HepG2 (cell line): ENCODE data around the gene SART1. TPM values are rescaled to one million over a fixed set of nuclear protein-coding genes. Genes with fewer than 3 reads are reported as not detected.

Experiments
- ATAC-seq: fragments of 200-7000 bp; cut with Tn5 transposase; 3 replicates; pipeline ENCODE4 v1.9.1; 2020; ENCODE audit warnings: mild to moderate bottlenecking, moderate library complexity
- BruUV-seq: library from RNA; stranded (reverse); fragments of 400-500 nt; replicated peaks from 2 replicates; lab custom pipeline; 2021; lab: Mats Ljungman, UMichigan
- CTCF ChIA-PET: fragments of 300-600 bp; formaldehyde crosslinking; extraction: SDS; loops from one replicate; lab custom pipeline; 2021; ENCODE audit warnings: low total read pairs, inconsistent platforms, low intra/inter-chr PET ratio; lab: Yijun Ruan, JAX
- POLR2A ChIA-PET: fragments of 350-600 bp; sonication (Branson Sonifier 250); formaldehyde crosslinking; loops from one replicate; lab custom pipeline; 2020; ENCODE audit warnings: antibody characterized with exemption, inconsistent platforms; lab: Yijun Ruan, JAX
- DNase-seq: peaks from one replicate; pipeline ENCODE4 v3.0.0-alpha.2; 2015; ENCODE audit warnings: low spot score
- FAIRE-seq: peaks from 3 replicates; lab custom pipeline; 2011; peaks lifted over from hg19 to GRCh38; lab: Jason Lieb, UNC
- H2AFZ ChIP-seq: one replicate; pipeline ENCODE4 v1.6.1; 2011; ENCODE audit warnings: low read length, inconsistent platforms
- H3K27ac ChIP-seq: fragments of 300-600 bp; 3 replicates; pipeline ENCODE4 v1.8.0; 2011; ENCODE audit warnings: mixed run types, mild to moderate bottlenecking, mixed read lengths, low read length, inconsistent platforms; ENCODE audit not compliant: insufficient read depth; ENCODE audit errors: extremely low read length
- H3K27me3 ChIP-seq, 2 experiments: fragments of 200-600 bp in 1 of 2; 2 replicates in 1 of 2; 3 replicates in 1 of 2; pipeline versions ENCODE4 v1.6.0 to v1.8.0; 2011; ENCODE audit warnings: low read length in 2 of 2, mild to moderate bottlenecking in 2 of 2, moderate library complexity in 2 of 2, inconsistent platforms in 1 of 2; ENCODE audit not compliant: insufficient read depth in 2 of 2, control insufficient read depth in 1 of 2
- H3K36me3 ChIP-seq, 2 experiments: fragments of 200-600 bp in 1 of 2; replicated peaks in 1 of 2; 2 replicates in 1 of 2; 3 replicates in 1 of 2; pipeline versions ENCODE4 v1.5.1 to v1.8.0; 2011; ENCODE audit warnings: low read length in 2 of 2, inconsistent platforms in 1 of 2; ENCODE audit not compliant: insufficient read depth in 2 of 2, control insufficient read depth in 1 of 2
- H3K4me1 ChIP-seq: 2 replicates; pipeline ENCODE4 v1.5.1; 2012; ENCODE audit warnings: low read length, inconsistent platforms; ENCODE audit not compliant: insufficient read depth
- H3K4me2 ChIP-seq: 2 replicates; pipeline ENCODE4 v1.6.0; 2011; ENCODE audit warnings: low read depth, low read length, inconsistent platforms
- H3K4me3 ChIP-seq, 3 experiments: fragments of 200-600 bp in 1 of 3; sonication (generic), shearing (Covaris generic) in 1 of 3; replicated peaks in 1 of 3; 2 replicates each; pipeline ENCODE4 v1.5.1; 2011 to 2016; ENCODE audit warnings: low read length in 3 of 3, inconsistent platforms in 2 of 3, low read depth in 2 of 3, mild to moderate bottlenecking in 2 of 3, control low read depth in 1 of 3, mixed read lengths in 1 of 3; ENCODE audit not compliant: insufficient read depth in 1 of 3
- H3K79me2 ChIP-seq: one replicate; pipeline ENCODE4 v1.6.1; 2011; ENCODE audit warnings: low read length, inconsistent platforms; ENCODE audit not compliant: insufficient read depth
- H3K9ac ChIP-seq: 2 replicates; pipeline ENCODE4 v1.6.0; 2011; ENCODE audit warnings: mild to moderate bottlenecking, low read depth, low read length, inconsistent platforms; ENCODE audit not compliant: insufficient read depth
- H3K9me3 ChIP-seq: 2 replicates; pipeline ENCODE4 v1.5.1; 2012; ENCODE audit warnings: mild to moderate bottlenecking, low read length
- H4K20me1 ChIP-seq: 2 replicates; pipeline ENCODE4 v1.6.0; 2011; ENCODE audit warnings: inconsistent platforms, mild to moderate bottlenecking, low read length, moderate library complexity; ENCODE audit not compliant: insufficient read depth
- FOXC1 ChIP-seq: sonication (generic); formaldehyde crosslinking; IDR thresholded peaks from 2 replicates; pipeline ENCODE4 v1.8.0; 2022; ENCODE audit warnings: mild to moderate bottlenecking, missing genetic modification reagents, borderline replicate concordance
- ZNF121 ChIP-seq: sonication (generic); formaldehyde crosslinking; IDR thresholded peaks from 2 replicates; pipeline ENCODE4 v1.5.0; 2020; ENCODE audit warnings: mild to moderate bottlenecking, missing genetic modification reagents
- WGBS: methylation state at CpG from one replicate; pipeline ENCODE4 v1.1.6; 2017; ENCODE audit warnings: low lambda C conversion rate; 5-methylcytosine and 5-hydroxymethylcytosine counted together
- in situ Hi-C: cut with HindIII; loops from 2 replicates; pipeline ENCODE4 v1.10.0; 2017; ENCODE audit warnings: low pct_unique_long_range_greater_than_20kb; ENCODE audit not compliant: extremely low pct_ligation_motif_present
- intact Hi-C: fragments of 100-400 bp; cut with micrococcal nuclease; formaldehyde crosslinking; loops from one replicate; pipeline ENCODE4 v1.10.0; 2022; ENCODE audit not compliant: unreplicated experiment
- polyA plus RNA-seq, 8 experiments: library from polyadenylated mRNA; depleted of rRNA in 3 of 8; stranded (reverse) in 7 of 8; unstranded in 1 of 8; fragments of >200 nt; fragmentation: Illumina TruSeq in 4 of 8; extraction: Trizol in 4 of 8; gene quantifications; 2 replicates each; pipeline versions ENCODE4 v1.2.1 to v1.2.3, GENCODE V29; 2011 to 2016; ENCODE audit warnings: low read depth in 4 of 8, missing spikeins in 1 of 8, mixed read lengths in 1 of 8; ENCODE audit not compliant: insufficient read depth in 1 of 8
- total RNA-seq, 5 experiments: library from RNA; depleted of rRNA; stranded (reverse); fragments of >200 nt; fragmentation: Illumina TruSeq; extraction: Trizol; gene quantifications; 2 replicates each; pipeline ENCODE4 v1.2.3, GENCODE V29; 2016; ENCODE audit warnings: low read depth in 1 of 5
- TF ChIP-seq, protein P1 (sequence below): sonication (generic); formaldehyde crosslinking; conservative IDR thresholded peaks from 2 replicates; pipeline ENCODE4 v1.8.0; 2022; ENCODE audit warnings: missing genetic modification reagents
- TF ChIP-seq, protein P2 (sequence below): sonication (generic); formaldehyde crosslinking; IDR thresholded peaks from 2 replicates; pipeline ENCODE4 v1.4.0; 2020; ENCODE audit warnings: mild to moderate bottlenecking, missing genetic modification reagents, borderline replicate concordance

The SART1 gene
- total and polyA plus RNA-seq, 2 of the 13 experiments (the other 11 are each of a cell fraction or from before 2014, with no cell fraction given): 11.3 to 22.5 TPM

DNA sequence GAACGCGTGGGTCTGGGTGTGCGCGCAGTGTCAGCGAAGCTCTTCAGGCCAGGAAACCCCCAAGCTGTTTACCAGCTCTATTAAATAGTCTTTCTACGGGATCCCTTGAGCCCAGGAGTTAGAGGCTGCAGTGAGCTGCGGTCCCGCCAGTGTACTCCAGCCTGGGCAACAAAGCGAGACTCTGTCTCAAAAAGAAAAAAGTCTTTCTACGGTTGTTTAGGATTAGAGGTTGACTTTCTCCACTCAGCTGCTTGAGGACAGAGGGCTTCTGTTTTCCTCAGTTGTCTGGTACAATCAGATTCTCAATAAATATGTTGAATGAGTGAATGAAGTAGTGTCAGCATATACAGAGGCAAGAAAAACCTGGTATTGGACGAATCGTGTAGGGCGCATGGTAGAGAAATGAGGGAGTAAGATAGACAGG is 619 bp downstream of the SART1 start:
- H2AFZ ChIP-seq: no peak overlapping the region
- TSS peak; percentile 62 for BruUV-seq
- 5% methylated on average over 8 of the region's 13 CpGs for WGBS
- intact Hi-C loops: no loop called here
- no peaks in the 10 kb centered on the region for H4K20me1 ChIP-seq
- POLR2A ChIA-PET: interaction anchor here (0.6 to 1.4 kb wide), 4 partner anchors 34 to 283 kb away, joined by 3 to 5 read pairs (median 4); partner anchors contain the start of genes CFL1 and FIBP
- no peak overlapping the region for H3K27ac ChIP-seq
- H3K4me1 ChIP-seq: peaks cover 53% of the 10 kb centered on the region
- H3K9me3 ChIP-seq: no peaks in the 10 kb centered on the region
- TF ChIP-seq, protein P1, sequence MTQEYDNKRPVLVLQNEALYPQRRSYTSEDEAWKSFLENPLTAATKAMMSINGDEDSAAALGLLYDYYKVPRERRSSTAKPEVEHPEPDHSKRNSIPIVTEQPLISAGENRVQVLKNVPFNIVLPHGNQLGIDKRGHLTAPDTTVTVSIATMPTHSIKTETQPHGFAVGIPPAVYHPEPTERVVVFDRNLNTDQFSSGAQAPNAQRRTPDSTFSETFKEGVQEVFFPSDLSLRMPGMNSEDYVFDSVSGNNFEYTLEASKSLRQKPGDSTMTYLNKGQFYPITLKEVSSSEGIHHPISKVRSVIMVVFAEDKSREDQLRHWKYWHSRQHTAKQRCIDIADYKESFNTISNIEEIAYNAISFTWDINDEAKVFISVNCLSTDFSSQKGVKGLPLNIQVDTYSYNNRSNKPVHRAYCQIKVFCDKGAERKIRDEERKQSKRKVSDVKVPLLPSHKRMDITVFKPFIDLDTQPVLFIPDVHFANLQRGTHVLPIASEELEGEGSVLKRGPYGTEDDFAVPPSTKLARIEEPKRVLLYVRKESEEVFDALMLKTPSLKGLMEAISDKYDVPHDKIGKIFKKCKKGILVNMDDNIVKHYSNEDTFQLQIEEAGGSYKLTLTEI (CRISPR knock-in tag): no peak
- TF ChIP-seq, protein P2, sequence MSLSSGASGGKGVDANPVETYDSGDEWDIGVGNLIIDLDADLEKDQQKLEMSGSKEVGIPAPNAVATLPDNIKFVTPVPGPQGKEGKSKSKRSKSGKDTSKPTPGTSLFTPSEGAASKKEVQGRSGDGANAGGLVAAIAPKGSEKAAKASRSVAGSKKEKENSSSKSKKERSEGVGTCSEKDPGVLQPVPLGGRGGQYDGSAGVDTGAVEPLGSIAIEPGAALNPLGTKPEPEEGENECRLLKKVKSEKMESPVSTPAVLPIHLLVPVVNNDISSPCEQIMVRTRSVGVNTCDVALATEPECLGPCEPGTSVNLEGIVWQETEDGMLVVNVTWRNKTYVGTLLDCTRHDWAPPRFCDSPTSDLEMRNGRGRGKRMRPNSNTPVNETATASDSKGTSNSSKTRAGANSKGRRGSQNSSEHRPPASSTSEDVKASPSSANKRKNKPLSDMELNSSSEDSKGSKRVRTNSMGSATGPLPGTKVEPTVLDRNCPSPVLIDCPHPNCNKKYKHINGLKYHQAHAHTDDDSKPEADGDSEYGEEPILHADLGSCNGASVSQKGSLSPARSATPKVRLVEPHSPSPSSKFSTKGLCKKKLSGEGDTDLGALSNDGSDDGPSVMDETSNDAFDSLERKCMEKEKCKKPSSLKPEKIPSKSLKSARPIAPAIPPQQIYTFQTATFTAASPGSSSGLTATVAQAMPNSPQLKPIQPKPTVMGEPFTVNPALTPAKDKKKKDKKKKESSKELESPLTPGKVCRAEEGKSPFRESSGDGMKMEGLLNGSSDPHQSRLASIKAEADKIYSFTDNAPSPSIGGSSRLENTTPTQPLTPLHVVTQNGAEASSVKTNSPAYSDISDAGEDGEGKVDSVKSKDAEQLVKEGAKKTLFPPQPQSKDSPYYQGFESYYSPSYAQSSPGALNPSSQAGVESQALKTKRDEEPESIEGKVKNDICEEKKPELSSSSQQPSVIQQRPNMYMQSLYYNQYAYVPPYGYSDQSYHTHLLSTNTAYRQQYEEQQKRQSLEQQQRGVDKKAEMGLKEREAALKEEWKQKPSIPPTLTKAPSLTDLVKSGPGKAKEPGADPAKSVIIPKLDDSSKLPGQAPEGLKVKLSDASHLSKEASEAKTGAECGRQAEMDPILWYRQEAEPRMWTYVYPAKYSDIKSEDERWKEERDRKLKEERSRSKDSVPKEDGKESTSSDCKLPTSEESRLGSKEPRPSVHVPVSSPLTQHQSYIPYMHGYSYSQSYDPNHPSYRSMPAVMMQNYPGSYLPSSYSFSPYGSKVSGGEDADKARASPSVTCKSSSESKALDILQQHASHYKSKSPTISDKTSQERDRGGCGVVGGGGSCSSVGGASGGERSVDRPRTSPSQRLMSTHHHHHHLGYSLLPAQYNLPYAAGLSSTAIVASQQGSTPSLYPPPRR (CRISPR knock-in tag): 0 out of 2 replicates have a peak, but pooled peaks have one; percentile 3
- 0 out of 2 replicates have a peak, but pooled peaks have one; percentile 9 for TF ChIP-seq FOXC1 (CRISPR knock-in tag)
- TF ChIP-seq ZNF121 (CRISPR knock-in tag): 0 out of 2 replicates have a peak, but pooled peaks have one; percentile 54
- H3K27me3 ChIP-seq: no peaks in the 10 kb centered on the region; a peak in 1 of 5 replicates
- CTCF ChIA-PET: interaction anchor here (1.1 kb wide), 1 partner anchor 78 kb away, joined by 3 read pairs; no protein-coding TSS in a partner anchor
- peak overlapping the region; percentile 98 for H3K9ac ChIP-seq
- peak; percentile 32 for ATAC-seq
- no peak for FAIRE-seq
- H3K4me2 ChIP-seq: peak overlapping the region; percentile 98
- in situ Hi-C loops: no loop called here
- H3K79me2 ChIP-seq: peaks cover 22% of the 10 kb centered on the region
- H3K36me3 ChIP-seq: peaks cover 21 to 35% of the 10 kb centered on the region in 2 experiments
- peak overlapping the region; percentile 89 to 97 (median 97) for H3K4me3 ChIP-seq
- no peak for DNase-seq
